Smooth muscle cell (in vitro differentiated cells): ENCODE measurements around the gene FSTL1. TPM values are rescaled to one million over a fixed set of nuclear protein-coding genes. Genes with fewer than 3 reads are reported as not detected.

Source experiments
- DNase-seq: peaks from one replicate; lab custom pipeline; 2025; ENCODE audit not compliant: unreplicated experiment; lab: John Stamatoyannopoulos, UW
- H2AFZ ChIP-seq: fragments of 200-600 bp; sonication (generic); 2 replicates; pipeline ENCODE4 v1.6.0; 2016; ENCODE audit warnings: antibody characterized with exemption, low read depth, mild to moderate bottlenecking
- H3F3A ChIP-seq: fragments of 200-600 bp; sonication (generic); 2 replicates; pipeline ENCODE4 v1.6.0; 2017; ENCODE audit warnings: antibody characterized with exemption, low read depth
- H3K27ac ChIP-seq: fragments of 200-600 bp; sonication (generic); 2 replicates; pipeline ENCODE4 v1.5.1; 2016; ENCODE audit warnings: low read depth, mild to moderate bottlenecking
- H3K27me3 ChIP-seq: fragments of 200-600 bp; sonication (generic); 2 replicates; pipeline ENCODE4 v1.6.1; 2016; ENCODE audit warnings: low read depth, mild to moderate bottlenecking
- H3K36me3 ChIP-seq: fragments of 200-600 bp; sonication (generic); 2 replicates; pipeline ENCODE4 v1.5.1; 2016; ENCODE audit warnings: low read depth
- H3K4me1 ChIP-seq: fragments of 200-600 bp; sonication (generic); 2 replicates; pipeline ENCODE4 v1.5.1; 2016; ENCODE audit warnings: low read depth
- H3K4me2 ChIP-seq: fragments of 200-600 bp; sonication (generic); 2 replicates; pipeline ENCODE4 v1.6.0; 2016; ENCODE audit warnings: mild to moderate bottlenecking
- H3K4me3 ChIP-seq: fragments of 200-600 bp; sonication (generic); 2 replicates; pipeline ENCODE4 v1.5.1; 2016; ENCODE audit warnings: mild to moderate bottlenecking
- H3K79me2 ChIP-seq: fragments of 200-600 bp; sonication (generic); 2 replicates; pipeline ENCODE4 v1.6.0; 2016; ENCODE audit warnings: low read depth, mild to moderate bottlenecking
- H3K9ac ChIP-seq: fragments of 200-600 bp; sonication (generic); 2 replicates; pipeline ENCODE4 v1.6.0; 2016; ENCODE audit warnings: low read depth
- H3K9me3 ChIP-seq: fragments of 200-600 bp; sonication (generic); replicated peaks from 2 replicates; pipeline ENCODE4 v1.5.1; 2016; ENCODE audit warnings: low read depth
- H4K20me1 ChIP-seq: fragments of 200-600 bp; sonication (generic); 2 replicates; pipeline ENCODE4 v1.6.0; 2016; ENCODE audit warnings: low read depth
- WGBS: methylation state at CpG from one replicate; pipeline ENCODE4 v1.1.7; 2016; ENCODE audit warnings: low lambda C conversion rate; 5-methylcytosine and 5-hydroxymethylcytosine counted together
- polyA plus RNA-seq: library from polyadenylated mRNA; unstranded; fragments of >200 nt; fragmentation: Nextera tagmentation; extraction: Ambion mirVana; gene quantifications from 2 replicates; pipeline ENCODE4 v1.2.1, GENCODE V29; 2016
- total RNA-seq: library from RNA; depleted of rRNA; stranded (reverse); fragments of >200 nt; gene quantifications from 2 replicates; pipeline ENCODE4 v1.2.3, GENCODE V29; 2014
- TF ChIP-seq, protein P1 (sequence below): fragments of 200-600 bp; sonication (generic); IDR thresholded peaks from 2 replicates; pipeline ENCODE4 v1.5.1; 2017; ENCODE audit warnings: borderline replicate concordance, mild to moderate bottlenecking, antibody characterized with exemption; ENCODE audit not compliant: insufficient read depth, poor library complexity, severe bottlenecking

The FSTL1 gene
- total and polyA plus RNA-seq, 2 experiments from 2014 or later = 562 to 630 TPM

GRCh38 chr3:120438216-120438615, 12.6 kb downstream of the FSTL1 start:
- TF ChIP-seq, protein P1, sequence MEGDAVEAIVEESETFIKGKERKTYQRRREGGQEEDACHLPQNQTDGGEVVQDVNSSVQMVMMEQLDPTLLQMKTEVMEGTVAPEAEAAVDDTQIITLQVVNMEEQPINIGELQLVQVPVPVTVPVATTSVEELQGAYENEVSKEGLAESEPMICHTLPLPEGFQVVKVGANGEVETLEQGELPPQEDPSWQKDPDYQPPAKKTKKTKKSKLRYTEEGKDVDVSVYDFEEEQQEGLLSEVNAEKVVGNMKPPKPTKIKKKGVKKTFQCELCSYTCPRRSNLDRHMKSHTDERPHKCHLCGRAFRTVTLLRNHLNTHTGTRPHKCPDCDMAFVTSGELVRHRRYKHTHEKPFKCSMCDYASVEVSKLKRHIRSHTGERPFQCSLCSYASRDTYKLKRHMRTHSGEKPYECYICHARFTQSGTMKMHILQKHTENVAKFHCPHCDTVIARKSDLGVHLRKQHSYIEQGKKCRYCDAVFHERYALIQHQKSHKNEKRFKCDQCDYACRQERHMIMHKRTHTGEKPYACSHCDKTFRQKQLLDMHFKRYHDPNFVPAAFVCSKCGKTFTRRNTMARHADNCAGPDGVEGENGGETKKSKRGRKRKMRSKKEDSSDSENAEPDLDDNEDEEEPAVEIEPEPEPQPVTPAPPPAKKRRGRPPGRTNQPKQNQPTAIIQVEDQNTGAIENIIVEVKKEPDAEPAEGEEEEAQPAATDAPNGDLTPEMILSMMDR = no peak
- Histone ChIP-seq H3K9ac (peak overlapping the region; percentile 82), H3K9me3 (no peaks in the 10 kb centered on the region), H3K36me3 (no peaks in the 10 kb centered on the region), H3K27me3 (no peaks in the 10 kb centered on the region), H3F3A (peaks cover 62% of the 10 kb centered on the region), H3K4me1 (peaks cover 36% of the 10 kb centered on the region), H4K20me1 (peaks cover 62% of the 10 kb centered on the region), H3K4me3 (no peak overlapping the region), H3K4me2 (peak overlapping the region; percentile 81), H2AFZ (no peak overlapping the region), H3K27ac (peak overlapping the region; percentile 98), H3K79me2 (peaks cover 65% of the 10 kb centered on the region)
- no peak for DNase-seq
- WGBS = 93% methylated on average over 4 of the region's 4 CpGs

- Histone ChIP-seq H3K36me3 (no peaks in the 10 kb centered on the region), H3K9me3 (no peaks in the 10 kb centered on the region), H3K79me2 (peaks cover 68% of the 10 kb centered on the region), H3K4me2 (peak overlapping the region; percentile 81), H3K4me3 (no peak overlapping the region), H3K27me3 (no peaks in the 10 kb centered on the region), H3K9ac (peak overlapping the region; percentile 82), H3F3A (peaks cover 61% of the 10 kb centered on the region), H3K27ac (peak overlapping the region; percentile 98), H3K4me1 (peaks cover 42% of the 10 kb centered on the region), H2AFZ (no peak overlapping the region), H4K20me1 (peaks cover 64% of the 10 kb centered on the region)
- no peak for DNase-seq
- TF ChIP-seq, protein P1 = no peak
- 95% methylated on average over 2 of the region's 2 CpGs for WGBS
These were observed 13.2 kb downstream of the FSTL1 start for GRCh38 chr3:120437559-120437958.

- Histone ChIP-seq H3K4me3 (no peak overlapping the region), H3F3A (peaks cover 53% of the 10 kb centered on the region), H3K36me3 (no peaks in the 10 kb centered on the region), H4K20me1 (peaks cover 64% of the 10 kb centered on the region), H3K4me1 (peaks cover 51% of the 10 kb centered on the region), H3K27me3 (no peaks in the 10 kb centered on the region), H3K9me3 (no peaks in the 10 kb centered on the region), H3K79me2 (peaks cover 68% of the 10 kb centered on the region), H3K9ac (peak overlapping the region; percentile 11), H3K27ac (peak overlapping the region; percentile 98), H3K4me2 (peak overlapping the region; percentile 50), H2AFZ (no peak overlapping the region)
- DNase-seq = no peak
- 88% methylated on average over 4 of the region's 4 CpGs for WGBS
- TF ChIP-seq, protein P1 = no peak
These were observed 14.2 kb downstream of the FSTL1 start for GRCh38 chr3:120436523-120437050.

GRCh38 chr3:120435621-120436020, 15.2 kb downstream of the FSTL1 start:
- Histone ChIP-seq H3K79me2 (peaks cover 70% of the 10 kb centered on the region), H4K20me1 (peaks cover 60% of the 10 kb centered on the region)
- no peak for DNase-seq

More at GRCh38 chr3:120435621-120436020, 15.2 kb downstream of the FSTL1 start:
- no peak overlapping the region for H3K4me3 ChIP-seq
- H3K9ac ChIP-seq = peak overlapping the region; percentile 11
- no peak overlapping the region for H2AFZ ChIP-seq
- H3K9me3 ChIP-seq = no peaks in the 10 kb centered on the region
- H3K4me1 ChIP-seq = peaks cover 51% of the 10 kb centered on the region
- peak overlapping the region; percentile 50 for H3K4me2 ChIP-seq
- TF ChIP-seq, protein P1 = no peak
- H3K27me3 ChIP-seq = no peaks in the 10 kb centered on the region
- WGBS = 37% methylated on average over 4 of the region's 4 CpGs
- peak overlapping the region; percentile 98 for H3K27ac ChIP-seq
- H3F3A ChIP-seq = peaks cover 43% of the 10 kb centered on the region
- peaks cover 3% of the 10 kb centered on the region for H3K36me3 ChIP-seq
